ENCODE results near the gene PCCA.

- no peak for TF ChIP-seq CTCF (conservative IDR thresholded peaks at IDR 0.05; ENCODE audit: low read depth in 2 of 2)
- TF ChIP-seq REST (IDR thresholded peaks at IDR 0.05; ENCODE audit: unreplicated experiment): no peak
- TF ChIP-seq EZH2phosphoT487 (IDR thresholded peaks at IDR 0.05; ENCODE audit: unreplicated experiment): no peak
- no peak for TF ChIP-seq POLR2AphosphoS5 (IDR thresholded peaks at IDR 0.05; ENCODE audit: low read depth)
Measured at GRCh38 chr13:100211016-100211710, 122.3 kb downstream of the PCCA start.

Measured in GM23338 (cell line).